Peyer's patch (tissue), 4 donors: Measurements from ENCODE around the gene RNF208. TPM values are rescaled to one million over a fixed set of nuclear protein-coding genes. Genes with fewer than 3 reads are reported as not detected.

Source experiments
- DNase-seq, 3 donors: peaks; one replicate each; pipeline ENCODE4 v3.0.0-alpha.2; 2017 to 2019
- H3K27ac ChIP-seq, 4 donors: fragments of 200-600 bp; sonication (generic); one replicate each; pipeline ENCODE4 v1.5.1; 2016 to 2019
- H3K27me3 ChIP-seq, 2 donors: fragments of 200-600 bp; sonication (generic); one replicate each; pipeline ENCODE4 v1.5.1; 2019
- H3K36me3 ChIP-seq, 3 donors: fragments of 200-600 bp; sonication (generic); one replicate each; pipeline ENCODE4 v1.5.1; 2016 to 2019
- H3K4me1 ChIP-seq, 4 donors: fragments of 200-600 bp; sonication (generic); one replicate each; pipeline ENCODE4 v1.5.1; 2016 to 2019
- H3K4me3 ChIP-seq, 4 donors: fragments of 200-600 bp; sonication (generic); 1 replicate in 3 of 4; 2 replicates in 1 of 4; pipeline ENCODE4 v1.5.1; 2016 to 2019; ENCODE audit warnings: mild to moderate bottlenecking in 1 of 4
- H3K9me3 ChIP-seq, 4 donors: fragments of 200-600 bp; sonication (generic); one replicate each; pipeline ENCODE4 v1.5.1; 2016 to 2019; ENCODE audit warnings: mild to moderate bottlenecking in 1 of 4
- CTCF ChIP-seq, 6 experiments: fragments of 450-650 bp in 4 of 6; fragments of 200-600 bp in 2 of 6; sonication (generic) in 1 of 6; IDR thresholded peaks; one replicate each; pipeline ENCODE4 v1.5.1; 2017 to 2019; ENCODE audit warnings: antibody characterized with exemption in 6 of 6, mild to moderate bottlenecking in 3 of 6, moderate library complexity in 1 of 6
- POLR2A ChIP-seq, 2 donors: fragments of 450-650 bp; IDR thresholded peaks; one replicate each; pipeline ENCODE4 v1.5.1; 2017; ENCODE audit warnings: antibody characterized with exemption in 2 of 2, mild to moderate bottlenecking in 2 of 2, moderate library complexity in 2 of 2
- total RNA-seq, 4 donors: library from RNA; depleted of rRNA; stranded (reverse); fragments of >200 nt; gene quantifications; one replicate each; pipeline ENCODE4 v1.1.0, GENCODE V29; 2016

Gene RNF208
- total RNA-seq, 4 donors from 2014 or later: 4.4 to 5.9 TPM; not detected in 2

DNA sequence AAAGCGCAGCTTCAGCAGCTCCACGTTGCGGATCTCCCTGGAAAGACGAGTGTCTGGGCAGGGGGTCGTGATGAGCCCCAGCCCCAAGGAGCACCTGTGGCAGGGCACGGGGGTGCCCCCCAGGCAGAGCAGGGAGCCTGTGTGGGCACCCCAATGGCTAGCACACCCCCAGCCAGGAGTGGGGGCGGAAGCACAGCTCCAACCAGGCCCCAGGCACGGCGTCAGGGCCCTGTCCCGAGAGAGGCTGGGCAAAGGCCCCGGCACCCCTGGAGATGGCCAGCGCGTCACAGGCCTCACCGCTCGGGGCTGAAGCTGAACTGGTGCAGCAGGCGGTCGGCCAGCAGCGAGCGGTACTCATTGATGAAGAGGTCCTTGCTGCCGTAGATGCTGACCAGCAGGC, 41.5 kb downstream of the RNF208 start:
- no peaks in the 10 kb centered on the region for H3K9me3 ChIP-seq
- H3K4me1 ChIP-seq: peaks cover 0 to 4% (median under 1%) of the 10 kb centered on the region in 4 donors
- peaks cover 0 to 77% (median 0%) of the 10 kb centered on the region in 3 donors for H3K36me3 ChIP-seq
- no peak overlapping the region for H3K4me3 ChIP-seq
- TF ChIP-seq CTCF (IDR thresholded peaks at IDR 0.05): no peak
- no peak for TF ChIP-seq POLR2A (IDR thresholded peaks at IDR 0.05)
- H3K27ac ChIP-seq: no peak overlapping the region
- DNase-seq: no peak
- no peaks in the 10 kb centered on the region for H3K27me3 ChIP-seq

DNA sequence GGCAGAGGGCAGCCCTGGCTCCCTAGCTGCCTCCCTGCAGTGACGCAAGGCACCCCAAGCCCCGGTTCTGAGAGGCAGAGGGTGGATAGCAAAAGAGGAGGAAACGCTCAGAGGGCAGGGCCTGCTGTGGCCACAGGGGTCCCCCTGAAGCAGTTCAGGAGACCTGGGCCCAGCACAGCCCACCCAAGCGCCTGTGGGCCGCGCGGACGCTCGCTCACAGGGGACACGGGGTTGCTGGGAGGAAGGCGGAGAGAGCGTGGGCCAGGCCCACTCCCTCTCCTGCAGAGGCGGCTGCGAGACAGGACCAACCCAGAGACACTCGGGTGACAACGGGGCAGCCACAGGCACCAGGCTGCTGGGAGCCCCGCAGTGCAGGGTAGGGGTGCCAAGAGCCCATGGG, 42.3 kb downstream of the RNF208 start:
- TF ChIP-seq POLR2A (IDR thresholded peaks at IDR 0.05) (no peak), CTCF (IDR thresholded peaks at IDR 0.05) (no peak)
- Histone ChIP-seq H3K27ac (no peak overlapping the region), H3K9me3 (no peaks in the 10 kb centered on the region), H3K4me3 (no peak overlapping the region), H3K27me3 (no peaks in the 10 kb centered on the region), H3K36me3 (peaks cover 0 to 72% (median 0%) of the 10 kb centered on the region in 3 donors), H3K4me1 (peaks cover 0 to 11% (median 0%) of the 10 kb centered on the region in 4 donors)
- no peak for DNase-seq

DNA sequence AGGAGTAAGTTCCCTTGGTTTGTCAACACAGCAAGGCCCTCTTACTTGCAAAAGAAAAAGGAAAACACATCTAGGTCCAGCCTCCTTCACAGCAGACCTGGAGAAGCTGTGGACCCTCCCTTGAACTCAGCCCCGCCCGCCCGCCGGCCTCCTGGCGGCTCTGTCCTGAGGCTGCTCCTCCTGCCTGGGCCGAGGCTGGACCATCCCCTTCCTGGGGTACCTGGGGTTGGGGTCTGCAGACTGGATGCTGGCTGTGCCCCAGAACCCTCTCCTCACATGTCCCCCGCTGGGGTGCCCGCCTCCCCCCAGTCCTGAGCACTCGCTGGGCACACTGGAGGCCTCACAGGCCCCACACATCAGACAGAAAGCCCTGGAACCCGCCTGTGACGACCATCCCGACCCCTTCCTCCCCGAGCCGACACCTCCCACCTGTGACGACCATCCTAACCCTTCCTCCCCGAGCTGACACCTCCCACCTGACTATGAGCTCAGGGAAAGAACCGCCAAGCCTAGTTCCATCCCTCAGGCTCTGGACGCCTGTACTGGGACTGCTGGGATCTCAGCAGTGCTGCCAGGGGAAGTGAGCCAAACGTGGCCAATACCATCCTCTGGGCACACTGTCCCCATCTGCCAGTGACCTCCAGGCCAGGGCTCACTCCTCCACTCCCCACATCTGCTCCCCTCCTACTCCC, 43.0 kb downstream of the RNF208 start:
- no peak for DNase-seq
- Histone ChIP-seq H3K36me3 (peaks cover 0 to 65% (median 0%) of the 10 kb centered on the region in 3 donors), H3K4me3 (no peak overlapping the region), H3K9me3 (no peaks in the 10 kb centered on the region), H3K27me3 (no peaks in the 10 kb centered on the region), H3K4me1 (peaks cover 0 to 11% (median 0%) of the 10 kb centered on the region in 4 donors), H3K27ac (no peak overlapping the region)
- TF ChIP-seq CTCF (IDR thresholded peaks at IDR 0.05) (no peak), POLR2A (IDR thresholded peaks at IDR 0.05) (no peak)

DNA sequence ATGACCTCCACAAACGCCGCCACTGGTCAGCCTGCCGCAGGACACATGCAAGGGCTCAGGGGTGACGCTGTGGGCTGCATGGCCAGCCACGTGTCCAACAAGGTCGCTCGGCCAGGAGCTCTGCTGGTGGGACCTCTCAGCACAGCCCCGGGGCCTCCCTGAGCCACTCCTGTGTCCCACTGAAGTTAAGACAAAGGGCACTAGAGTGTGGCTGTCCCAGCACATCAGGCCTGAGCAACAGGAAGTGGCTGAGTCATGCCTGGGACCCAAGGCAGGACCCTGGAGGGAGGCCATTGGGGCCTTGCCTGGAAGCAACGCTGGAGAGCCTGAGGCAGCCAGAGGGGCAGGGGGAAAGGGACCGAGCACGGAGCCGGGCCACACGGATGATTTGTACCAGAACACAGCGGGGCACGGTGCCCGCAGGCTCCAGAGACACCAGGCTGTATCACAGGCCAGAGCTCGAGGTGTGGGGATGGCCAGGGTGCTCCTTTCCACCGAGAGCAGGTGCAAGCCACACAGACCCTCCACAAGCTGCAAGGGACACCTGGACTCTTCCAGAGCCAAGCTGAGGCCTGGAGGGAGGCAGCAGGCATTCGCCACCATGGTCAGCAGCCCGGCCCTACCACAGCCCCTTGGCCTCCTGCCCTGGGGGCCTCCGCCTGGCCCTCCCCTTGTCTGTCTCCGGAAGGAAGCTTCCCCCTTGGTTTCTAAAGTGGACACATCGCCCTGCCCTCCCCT, 43.7 kb downstream of the RNF208 start:
- Histone ChIP-seq H3K27me3 (no peaks in the 10 kb centered on the region), H3K4me1 (peaks cover 0 to 11% (median 0%) of the 10 kb centered on the region in 4 donors), H3K4me3 (no peak overlapping the region), H3K27ac (no peak overlapping the region), H3K36me3 (peaks cover 0 to 58% (median 0%) of the 10 kb centered on the region in 3 donors), H3K9me3 (no peaks in the 10 kb centered on the region)
- TF ChIP-seq POLR2A (IDR thresholded peaks at IDR 0.05) (no peak), CTCF (IDR thresholded peaks at IDR 0.05) (no peak)
- DNase-seq: no peak

DNA sequence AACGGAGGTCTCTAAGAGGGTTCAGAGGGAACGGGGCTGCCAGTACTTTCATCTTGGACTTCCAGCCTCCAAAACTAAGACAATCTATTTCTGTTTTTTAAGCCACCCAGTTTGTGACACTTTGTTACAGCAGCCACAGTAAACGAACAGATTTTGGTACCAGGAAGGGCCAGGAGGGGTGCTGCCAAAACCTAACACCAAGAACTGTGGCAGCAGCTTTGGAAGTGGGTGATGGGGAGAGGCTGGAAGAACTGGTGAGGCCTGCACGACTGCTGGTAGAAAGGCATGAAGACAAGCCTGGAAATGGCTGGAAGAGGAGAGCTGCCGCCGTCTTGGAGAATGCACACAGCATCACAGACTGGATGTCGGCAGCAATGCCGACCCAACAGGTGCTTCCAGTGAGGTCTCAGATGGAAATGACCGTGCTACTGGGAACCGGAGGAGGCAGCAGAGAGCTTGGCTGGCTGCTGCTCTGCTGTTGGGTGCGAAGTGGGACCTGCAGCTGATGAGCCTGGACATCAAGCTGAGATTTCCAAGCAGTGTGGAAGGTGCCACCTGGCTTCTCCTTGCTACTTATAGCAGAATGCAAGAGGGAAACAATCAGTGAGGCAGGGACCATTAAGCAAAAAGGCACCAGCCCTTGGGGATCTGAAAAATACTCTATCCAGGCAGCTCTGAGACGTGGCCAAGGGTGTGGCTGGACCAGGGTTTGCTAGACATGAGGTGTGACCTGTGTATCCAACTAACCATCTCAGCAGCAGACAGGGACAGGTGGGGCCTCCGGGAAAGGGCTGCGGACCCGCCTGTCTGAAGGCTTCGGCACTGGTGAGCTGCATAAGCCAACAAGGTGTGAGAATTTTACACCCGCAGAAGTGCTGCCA, 45.5 kb downstream of the RNF208 start:
- peaks cover 0 to 11% (median 0%) of the 10 kb centered on the region in 4 donors for H3K4me1 ChIP-seq
- H3K27me3 ChIP-seq: no peaks in the 10 kb centered on the region
- DNase-seq: peak in 2 of 3 donors; percentile 66 to 70
- no peaks in the 10 kb centered on the region for H3K9me3 ChIP-seq
- no peak overlapping the region for H3K27ac ChIP-seq
- peaks cover 0 to 40% (median 0%) of the 10 kb centered on the region in 3 donors for H3K36me3 ChIP-seq
- no peak for TF ChIP-seq POLR2A (IDR thresholded peaks at IDR 0.05)
- peak in 5 of 6 experiments; percentile 15 to 78 (median 71) for TF ChIP-seq CTCF (IDR thresholded peaks at IDR 0.05)
- no peak overlapping the region for H3K4me3 ChIP-seq
